ENCODE data around the gene NKX3-2.
A peak's percentile ranks its signal among the peaks of the same experiment; 100 is the strongest.

GRCh38 chr4:13530823-13531624 is 13.3 kb downstream of the NKX3-2 start:
- peak; percentile 34 for TF ChIP-seq EZH2 (IDR thresholded peaks at IDR 0.05; ENCODE audit: insufficient read depth, low read length)
- TF ChIP-seq, protein P1, sequence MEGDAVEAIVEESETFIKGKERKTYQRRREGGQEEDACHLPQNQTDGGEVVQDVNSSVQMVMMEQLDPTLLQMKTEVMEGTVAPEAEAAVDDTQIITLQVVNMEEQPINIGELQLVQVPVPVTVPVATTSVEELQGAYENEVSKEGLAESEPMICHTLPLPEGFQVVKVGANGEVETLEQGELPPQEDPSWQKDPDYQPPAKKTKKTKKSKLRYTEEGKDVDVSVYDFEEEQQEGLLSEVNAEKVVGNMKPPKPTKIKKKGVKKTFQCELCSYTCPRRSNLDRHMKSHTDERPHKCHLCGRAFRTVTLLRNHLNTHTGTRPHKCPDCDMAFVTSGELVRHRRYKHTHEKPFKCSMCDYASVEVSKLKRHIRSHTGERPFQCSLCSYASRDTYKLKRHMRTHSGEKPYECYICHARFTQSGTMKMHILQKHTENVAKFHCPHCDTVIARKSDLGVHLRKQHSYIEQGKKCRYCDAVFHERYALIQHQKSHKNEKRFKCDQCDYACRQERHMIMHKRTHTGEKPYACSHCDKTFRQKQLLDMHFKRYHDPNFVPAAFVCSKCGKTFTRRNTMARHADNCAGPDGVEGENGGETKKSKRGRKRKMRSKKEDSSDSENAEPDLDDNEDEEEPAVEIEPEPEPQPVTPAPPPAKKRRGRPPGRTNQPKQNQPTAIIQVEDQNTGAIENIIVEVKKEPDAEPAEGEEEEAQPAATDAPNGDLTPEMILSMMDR (IDR thresholded peaks at IDR 0.05; ENCODE audit: insufficient read depth, low read depth, low read length): no peak
